ENCODE data around the gene SUGCT. TPM values are rescaled to one million over a fixed set of nuclear protein-coding genes. Genes with fewer than 3 reads are reported as not detected.

The SUGCT gene
- total RNA-seq, 2 experiments from 2014 or later, result 0.95 to 1.2 TPM

- Mint-ChIP-seq H3K27ac (no peak overlapping the region), H3K27me3 (no peaks in the 10 kb centered on the region), H3K4me3 (no peak overlapping the region), H3K36me3 (ENCODE audit: low read depth) (no peaks in the 10 kb centered on the region), H3K4me1 (ENCODE audit: low read depth) (no peaks in the 10 kb centered on the region), H3K9me3 (peaks cover under 1% of the 10 kb centered on the region)
- no peak for ATAC-seq (ENCODE audit: poor library complexity)
- H3K9me3 ChIP-seq (ENCODE audit: control insufficient read depth in 1 of 2, insufficient read depth in 1 of 2, low read length in 2 of 2), result no peaks in the 10 kb centered on the region
- ChIA-PET POLR2A (interaction anchor here (0.5 kb wide), 1 partner anchor 157 kb away, joined by 3 read pairs; no protein-coding TSS in a partner anchor), CTCF (no interaction called here)
- H3K27ac ChIP-seq (ENCODE audit: low read depth in 1 of 2, low read length in 2 of 2), result no peak overlapping the region
- no peaks in the 10 kb centered on the region for H3K36me3 ChIP-seq (ENCODE audit: insufficient read depth, low read length)
- no peak for DNase-seq
- H3K27me3 ChIP-seq (ENCODE audit: control insufficient read depth in 1 of 2, insufficient read depth in 2 of 2, low read length in 2 of 2), result no peaks in the 10 kb centered on the region
- H3K4me3 ChIP-seq (ENCODE audit: low read length), result no peak overlapping the region
- intact Hi-C loops (cut with DNase I, micrococcal nuclease), result no loop called here
- TF ChIP-seq CTCF (IDR thresholded peaks at IDR 0.05), result no peak
- no peaks in the 10 kb centered on the region for H3K4me1 ChIP-seq (ENCODE audit: insufficient read depth, low read length)
Observed at GRCh38 chr7:40882071-40882658, 747.4 kb downstream of the SUGCT start.

GRCh38 chr7:40883826-40884225 lies 749.0 kb downstream of the SUGCT start:
- H3K9me3 Mint-ChIP-seq, result peaks cover 4% of the 10 kb centered on the region
- no peaks in the 10 kb centered on the region for H3K27me3 ChIP-seq (ENCODE audit: control insufficient read depth in 1 of 2, insufficient read depth in 2 of 2, low read length in 2 of 2)
- H3K36me3 Mint-ChIP-seq (ENCODE audit: low read depth), result no peaks in the 10 kb centered on the region
- no peak overlapping the region for H3K4me3 ChIP-seq (ENCODE audit: low read length)
- H3K4me1 ChIP-seq (ENCODE audit: insufficient read depth, low read length), result no peaks in the 10 kb centered on the region
- TF ChIP-seq CTCF (IDR thresholded peaks at IDR 0.05), result no peak
- no peaks in the 10 kb centered on the region for H3K4me1 Mint-ChIP-seq (ENCODE audit: low read depth)
- peaks cover 0 to under 1% of the 10 kb centered on the region in 2 experiments for H3K9me3 ChIP-seq (ENCODE audit: control insufficient read depth in 1 of 2, insufficient read depth in 1 of 2, low read length in 2 of 2)
- no peak overlapping the region for H3K27ac Mint-ChIP-seq
- DNase-seq (no peak), ATAC-seq (ENCODE audit: poor library complexity) (no peak)
- ChIA-PET CTCF (no interaction called here), POLR2A (no interaction called here)
- no peak overlapping the region for H3K4me3 Mint-ChIP-seq
- intact Hi-C loops (cut with DNase I, micrococcal nuclease), result no loop called here
- H3K36me3 ChIP-seq (ENCODE audit: insufficient read depth, low read length), result no peaks in the 10 kb centered on the region
- H3K27ac ChIP-seq (ENCODE audit: low read depth in 1 of 2, low read length in 2 of 2), result no peak overlapping the region
- H3K27me3 Mint-ChIP-seq, result no peaks in the 10 kb centered on the region

GRCh38 chr7:40884241-40884640 lies 749.4 kb downstream of the SUGCT start:
- no peak overlapping the region for H3K4me3 ChIP-seq (ENCODE audit: low read length)
- TF ChIP-seq CTCF (IDR thresholded peaks at IDR 0.05), result no peak
- no peaks in the 10 kb centered on the region for H3K27me3 ChIP-seq (ENCODE audit: control insufficient read depth in 1 of 2, insufficient read depth in 2 of 2, low read length in 2 of 2)
- Mint-ChIP-seq H3K4me3 (no peak overlapping the region), H3K27me3 (no peaks in the 10 kb centered on the region), H3K9me3 (peaks cover 4% of the 10 kb centered on the region), H3K4me1 (ENCODE audit: low read depth) (no peaks in the 10 kb centered on the region), H3K27ac (no peak overlapping the region), H3K36me3 (ENCODE audit: low read depth) (no peaks in the 10 kb centered on the region)
- ATAC-seq (ENCODE audit: poor library complexity), result no peak
- ChIA-PET POLR2A (no interaction called here), CTCF (no interaction called here)
- H3K36me3 ChIP-seq (ENCODE audit: insufficient read depth, low read length), result no peaks in the 10 kb centered on the region
- peaks cover 0 to 4% of the 10 kb centered on the region in 2 experiments for H3K9me3 ChIP-seq (ENCODE audit: control insufficient read depth in 1 of 2, insufficient read depth in 1 of 2, low read length in 2 of 2)
- intact Hi-C loops (cut with DNase I, micrococcal nuclease), result no loop called here
- H3K27ac ChIP-seq (ENCODE audit: low read depth in 1 of 2, low read length in 2 of 2), result no peak overlapping the region
- no peaks in the 10 kb centered on the region for H3K4me1 ChIP-seq (ENCODE audit: insufficient read depth, low read length)
- DNase-seq, result no peak
